Stimulated activated CD4-positive, alpha-beta T cell treated with anti-CD3 and anti-CD28 coated beads, Interleukin-4, amount 100 ng/mL, for 1 hour (primary cell): Measurements from ENCODE around the gene ARMS2.

ENCODE experiments used
- DNase-seq: peaks from one replicate; pipeline ENCODE4 v3.0.0-alpha.2; 2020

The ARMS2 gene

GRCh38 chr10:122474131-122474818 lies 19.8 kb downstream of the ARMS2 start:
- DNase-seq, result no peak

GRCh38 chr10:122475100-122475499 lies 20.6 kb downstream of the ARMS2 start:
- no peak for DNase-seq

- DNase-seq, result no peak
Measured at GRCh38 chr10:122475591-122476332, 21.3 kb downstream of the ARMS2 start.

- no peak for DNase-seq
Measured at GRCh38 chr10:122476333-122476695, 21.9 kb downstream of the ARMS2 start.

GRCh38 chr10:122477436-122477835 lies 23.0 kb downstream of the ARMS2 start:
- no peak for DNase-seq

- no peak for DNase-seq
Measured at GRCh38 chr10:122478971-122479370, 24.5 kb downstream of the ARMS2 start.

- no peak for DNase-seq
Measured at GRCh38 chr10:122480146-122480833, 25.8 kb downstream of the ARMS2 start.

- DNase-seq, result no peak
Measured at GRCh38 chr10:122481296-122482056, 27.0 kb downstream of the ARMS2 start.

GRCh38 chr10:122484276-122485060 lies 30.0 kb downstream of the ARMS2 start:
- no peak for DNase-seq

GRCh38 chr10:122485670-122486069 lies 31.2 kb downstream of the ARMS2 start:
- DNase-seq, result no peak

GRCh38 chr10:122486406-122487080 lies 32.1 kb downstream of the ARMS2 start:
- no peak for DNase-seq

- no peak for DNase-seq
Measured at GRCh38 chr10:122487174-122487765, 32.8 kb downstream of the ARMS2 start.

- DNase-seq, result no peak
Measured at GRCh38 chr10:122490268-122490667, 35.8 kb downstream of the ARMS2 start.

GRCh38 chr10:122490786-122491680 lies 36.6 kb downstream of the ARMS2 start:
- DNase-seq, result no peak

GRCh38 chr10:122492006-122492405 lies 37.6 kb downstream of the ARMS2 start:
- DNase-seq, result no peak

- DNase-seq, result no peak
Measured at GRCh38 chr10:122492999-122493481, 38.6 kb downstream of the ARMS2 start.

GRCh38 chr10:122493761-122494160 lies 39.3 kb downstream of the ARMS2 start:
- DNase-seq, result no peak

GRCh38 chr10:122494173-122494820 lies 39.8 kb downstream of the ARMS2 start:
- DNase-seq, result no peak

- no peak for DNase-seq
Measured at GRCh38 chr10:122494833-122495232, 40.4 kb downstream of the ARMS2 start.
